SH-SY5Y (cell line): ENCODE data around the gene WDR46.

Source experiments
- GATA2 ChIP-seq: IDR thresholded peaks from 2 replicates; pipeline ENCODE4 v1.6.1; 2011; ENCODE audit warnings: mild to moderate bottlenecking, low read depth, low read length
- GATA3 ChIP-seq: IDR thresholded peaks from 2 replicates; pipeline ENCODE4 v1.6.1; 2011; ENCODE audit warnings: low read depth, mild to moderate bottlenecking, low read length, moderate library complexity

- TF ChIP-seq GATA3, result no peak
- TF ChIP-seq GATA2, result no peak
Measured at GRCh38 chr6:33235221-33235634, 53.8 kb downstream of the WDR46 start.
